Renal cortical epithelial cell (primary cell): ENCODE data around the gene LPIN1. TPM values are rescaled to one million over a fixed set of nuclear protein-coding genes. Genes with fewer than 3 reads are reported as not detected.
"Not testable (repeated sequence)": the region's sequence is repeated elsewhere in the genome, so short reads cannot be mapped to it uniquely, and the experiment has no call there.

ENCODE experiments used
- DNase-seq: peaks from one replicate; pipeline ENCODE4 v3.0.0-alpha.2; 2011; ENCODE audit warnings: low read depth
- total RNA-seq: library from RNA; depleted of rRNA; stranded (reverse); fragments of >200 nt; gene quantifications from 2 replicates; pipeline ENCODE4 v1.2.3, GENCODE V29; 2014

The LPIN1 gene
- total RNA-seq, 1 donor from 2014 or later, result 33.8 TPM

GRCh38 chr2:11743846-11744553, 2.4 kb upstream of the LPIN1 start:
- peak; percentile 100 for DNase-seq

DNA sequence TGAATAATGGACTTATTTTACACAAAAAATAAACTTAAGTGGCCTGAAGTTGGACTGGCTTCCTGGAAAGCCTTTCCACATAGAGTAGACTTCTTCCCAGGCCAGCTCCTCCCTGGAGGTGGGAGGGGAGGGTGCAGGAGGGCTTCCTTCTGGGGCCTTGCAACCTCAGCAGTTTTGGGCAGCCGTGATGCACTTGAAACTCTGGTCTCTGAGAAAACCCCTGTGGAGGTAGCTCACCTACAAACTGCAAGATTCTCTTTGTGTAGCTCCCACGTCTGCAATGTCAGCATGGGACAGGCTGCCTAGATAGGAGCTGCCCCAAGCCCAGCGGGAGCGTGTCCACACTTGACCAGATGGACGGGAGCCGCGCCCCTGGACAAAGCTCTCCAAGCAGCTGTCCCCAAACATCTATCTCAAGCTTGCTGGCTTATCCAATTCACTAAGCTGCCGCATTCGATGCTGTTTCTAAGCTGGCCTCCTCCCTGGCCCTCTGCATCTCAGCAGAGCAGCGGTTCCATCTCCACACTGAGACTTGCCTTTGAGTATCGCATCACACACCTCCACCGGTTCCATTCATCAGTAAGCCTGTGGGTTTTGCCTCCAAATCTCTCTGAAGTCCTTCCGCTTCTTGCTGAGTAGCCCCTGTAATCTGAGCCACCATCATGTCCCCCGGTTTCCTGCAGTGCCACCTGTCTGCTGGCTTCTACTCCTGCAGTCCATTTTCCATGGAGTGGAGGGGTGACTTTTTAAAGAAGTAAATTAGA, 1.6 kb upstream of the LPIN1 start:
- DNase-seq, result peak; percentile 41

- no peak for DNase-seq
Measured at GRCh38 chr2:11745613-11746375, 638 bp upstream of the LPIN1 start.

- peak; percentile 33 for DNase-seq
Measured at GRCh38 chr2:11746807-11747459, 501 bp downstream of the LPIN1 start.

- DNase-seq, result no peak
Measured at GRCh38 chr2:11748018-11748860, 1.8 kb downstream of the LPIN1 start.

GRCh38 chr2:11748861-11749645, 2.6 kb downstream of the LPIN1 start:
- DNase-seq, result no peak

GRCh38 chr2:11749646-11750349, 3.4 kb downstream of the LPIN1 start:
- peak; percentile 55 for DNase-seq

DNA sequence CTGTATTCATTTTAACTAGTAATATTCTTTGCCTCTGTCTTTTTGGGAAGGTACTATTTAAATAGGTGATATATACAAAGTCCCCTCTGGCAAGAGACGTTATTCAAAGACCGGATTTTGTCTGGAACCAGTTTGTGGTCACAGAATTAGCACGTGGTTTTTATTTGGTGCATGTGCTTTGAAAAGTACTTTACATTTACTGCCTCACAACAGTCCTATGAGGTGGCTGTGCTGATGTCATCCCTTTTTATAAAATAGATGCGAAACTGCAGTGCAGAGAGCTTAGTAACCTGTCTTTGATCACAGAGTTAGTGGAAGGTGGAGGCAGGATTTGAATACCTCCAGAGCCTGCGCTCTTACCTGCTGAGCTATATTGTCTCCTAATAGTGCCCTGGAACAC, 4.0 kb downstream of the LPIN1 start:
- peak; percentile 43 for DNase-seq

DNA sequence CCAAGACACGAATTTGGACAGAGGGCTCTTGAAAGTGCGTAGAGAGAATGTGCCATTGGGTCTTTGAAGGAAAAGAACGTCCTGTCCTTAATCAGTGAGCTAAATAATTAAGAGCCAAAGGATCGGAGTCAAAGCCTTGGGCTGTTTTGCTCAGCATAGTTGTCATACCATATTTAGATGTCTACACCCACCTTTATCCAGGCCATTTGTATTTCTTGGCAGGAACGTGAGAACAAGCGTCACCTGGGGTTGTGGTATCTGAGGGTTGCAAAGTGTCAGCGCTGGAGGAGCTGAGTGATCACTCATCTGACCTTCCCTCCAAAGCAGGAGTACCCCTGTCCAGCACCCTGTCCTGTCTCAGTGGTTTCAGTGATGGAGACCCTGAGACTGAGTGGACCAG, 4.5 kb downstream of the LPIN1 start:
- peak; percentile 71 for DNase-seq

GRCh38 chr2:11752906-11753305, 6.5 kb downstream of the LPIN1 start:
- DNase-seq, result no peak

GRCh38 chr2:11753452-11753885, 7.0 kb downstream of the LPIN1 start:
- peak; percentile 49 for DNase-seq

GRCh38 chr2:11753886-11754699, 7.7 kb downstream of the LPIN1 start:
- peak; percentile 70 for DNase-seq

DNA sequence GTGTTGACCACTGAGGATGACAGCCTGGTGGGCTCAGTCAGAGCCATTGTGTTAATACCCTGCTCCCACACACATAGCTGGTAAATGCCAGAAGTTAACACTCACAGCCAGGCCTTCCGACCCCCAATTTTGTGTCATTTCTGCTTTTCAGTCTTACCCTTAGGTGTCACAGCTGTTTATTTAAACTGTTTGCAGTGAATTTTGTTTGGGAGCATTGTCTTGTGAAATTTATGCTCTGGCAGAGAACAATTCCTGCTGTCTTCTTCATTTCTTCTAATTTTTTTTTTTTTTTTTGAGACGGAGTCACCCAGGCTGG, 8.2 kb downstream of the LPIN1 start:
- no peak for DNase-seq

GRCh38 chr2:11757101-11757500, 10.7 kb downstream of the LPIN1 start:
- no peak for DNase-seq

DNA sequence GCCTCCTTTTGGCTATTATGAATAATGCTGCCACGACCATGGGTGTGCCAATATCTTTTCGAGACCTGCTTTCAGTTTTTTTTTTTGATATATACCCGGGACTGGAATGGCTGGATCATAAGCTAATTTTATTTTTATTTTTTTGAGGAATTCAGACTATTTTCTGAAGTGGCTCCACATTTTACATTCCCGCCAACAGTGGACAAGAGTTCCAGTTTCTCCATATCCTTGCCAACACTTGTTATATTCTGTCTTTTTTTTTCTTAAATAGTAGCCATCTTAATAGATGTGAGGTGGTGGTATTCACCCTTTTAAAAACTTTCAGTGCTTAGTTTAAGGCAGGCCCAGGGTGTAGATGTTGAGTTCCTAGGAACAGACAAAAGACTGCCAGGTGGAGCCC, 11.8 kb downstream of the LPIN1 start:
- no peak for DNase-seq

- no peak for DNase-seq
Measured at GRCh38 chr2:11758647-11759046, 12.2 kb downstream of the LPIN1 start.

GRCh38 chr2:11759182-11759975, 12.9 kb downstream of the LPIN1 start:
- not testable (repeated sequence) for DNase-seq

DNA sequence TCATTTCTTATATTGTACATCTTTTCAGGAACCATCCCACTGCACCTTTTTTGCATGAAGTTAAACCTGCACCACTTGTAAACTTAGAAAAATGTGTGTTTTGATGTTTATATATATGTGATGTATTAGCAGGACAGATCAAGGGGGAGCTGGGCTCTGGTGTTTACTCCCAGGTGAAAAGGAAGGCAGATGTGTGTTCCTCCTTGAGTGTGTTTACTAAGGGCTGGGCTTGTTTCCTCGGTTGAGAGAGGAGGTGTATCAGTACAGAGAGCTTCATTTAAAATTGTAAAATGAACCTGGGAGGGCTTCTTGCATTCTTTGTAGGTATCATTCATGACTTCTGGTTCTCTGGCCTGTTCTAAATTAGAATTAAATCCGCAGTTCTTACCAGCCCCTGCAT, 14.8 kb downstream of the LPIN1 start:
- no peak for DNase-seq
